GM12872 (cell line): ENCODE results near the gene CTNNA3.

Experiments
- CTCF ChIP-seq: IDR thresholded peaks from 3 replicates; pipeline ENCODE4 v1.5.1; 2011; ENCODE audit warnings: low read depth, mild to moderate bottlenecking, low read length, moderate library complexity; ENCODE audit not compliant: insufficient read depth

Gene CTNNA3

GRCh38 chr10:67603086-67603485, 92.9 kb downstream of the CTNNA3 start:
- TF ChIP-seq CTCF: no peak

- no peak for TF ChIP-seq CTCF
Measured at GRCh38 chr10:67602268-67602950, 93.6 kb downstream of the CTNNA3 start.

GRCh38 chr10:67599597-67599996, 96.4 kb downstream of the CTNNA3 start:
- TF ChIP-seq CTCF: no peak

- no peak for TF ChIP-seq CTCF
Measured at GRCh38 chr10:67596641-67597040, 99.4 kb downstream of the CTNNA3 start.

GRCh38 chr10:67587771-67588170, 108.2 kb downstream of the CTNNA3 start:
- TF ChIP-seq CTCF: no peak

GRCh38 chr10:67575532-67575931, 120.5 kb downstream of the CTNNA3 start:
- TF ChIP-seq CTCF: no peak

- no peak for TF ChIP-seq CTCF
Measured at GRCh38 chr10:67573484-67573883, 122.5 kb downstream of the CTNNA3 start.
